IMR-90 (cell line): ENCODE data around the gene VPS37C.

Experiments
- BHLHE40 ChIP-seq: fragments of 150-350 bp; IDR thresholded peaks from 2 replicates; pipeline ENCODE4 v1.6.1; 2016; ENCODE audit warnings: mild to moderate bottlenecking, low read depth, low read length
- CEBPB ChIP-seq: IDR thresholded peaks from 2 replicates; pipeline ENCODE4 v1.6.1; 2012; ENCODE audit warnings: low read depth, low read length, improper control_type of control experiment
- CHD1 ChIP-seq: IDR thresholded peaks from 2 replicates; pipeline ENCODE4 v1.6.1; 2012; ENCODE audit warnings: low read depth, low read length, improper control_type of control experiment
- CTCF ChIP-seq: conservative IDR thresholded peaks from 2 replicates; pipeline ENCODE4 v1.5.1; 2012; ENCODE audit warnings: mild to moderate bottlenecking, low read depth, low read length, improper control_type of control experiment
- POLR2A ChIP-seq: IDR thresholded peaks from 2 replicates; pipeline ENCODE4 v1.6.1; 2012; ENCODE audit warnings: mild to moderate bottlenecking, low read depth, low read length
- RAD21 ChIP-seq: IDR thresholded peaks from 2 replicates; pipeline ENCODE4 v1.6.1; 2012; ENCODE audit warnings: low read length, improper control_type of control experiment
- RFX5 ChIP-seq: IDR thresholded peaks from 2 replicates; pipeline ENCODE4 v1.8.0; 2012; ENCODE audit warnings: low read depth, mild to moderate bottlenecking, low read length, moderate library complexity
- SMC3 ChIP-seq: fragments of 150-350 bp; IDR thresholded peaks from 2 replicates; pipeline ENCODE4 v1.6.1; 2016; ENCODE audit warnings: low read depth, mild to moderate bottlenecking, antibody characterized with exemption, low read length, moderate library complexity

- no peak for TF ChIP-seq POLR2A
- no peak for TF ChIP-seq CTCF
- TF ChIP-seq BHLHE40, result no peak
- TF ChIP-seq SMC3, result no peak
- no peak for TF ChIP-seq CEBPB
- no peak for TF ChIP-seq RAD21
- no peak for TF ChIP-seq CHD1
- TF ChIP-seq RFX5, result no peak
These were observed 35.9 kb downstream of the VPS37C start for GRCh38 chr11:61125310-61125684.
